HG02588 (cell line): ENCODE measurements around the gene KDF1.

ENCODE experiments used
- ATAC-seq: cut with Tn5 transposase; IDR thresholded peaks from one replicate; pipeline ENCODE4 v1.9.1; 2021; ENCODE audit warnings: mild to moderate bottlenecking, moderate library complexity; ENCODE audit not compliant: unreplicated experiment

Gene KDF1

GRCh38 chr1:26921540-26922430 lies 38.5 kb downstream of the KDF1 start, which contains the start of gene NUDC:
Gene NUDC (plus strand): TSS chr1:26921743. CDS start chr1:26921849, 106 bp downstream.
- peak; percentile 91 for ATAC-seq

- peak; percentile 12 for ATAC-seq
Measured at GRCh38 chr1:26921126-26921539, 39.1 kb downstream of the KDF1 start.

DNA sequence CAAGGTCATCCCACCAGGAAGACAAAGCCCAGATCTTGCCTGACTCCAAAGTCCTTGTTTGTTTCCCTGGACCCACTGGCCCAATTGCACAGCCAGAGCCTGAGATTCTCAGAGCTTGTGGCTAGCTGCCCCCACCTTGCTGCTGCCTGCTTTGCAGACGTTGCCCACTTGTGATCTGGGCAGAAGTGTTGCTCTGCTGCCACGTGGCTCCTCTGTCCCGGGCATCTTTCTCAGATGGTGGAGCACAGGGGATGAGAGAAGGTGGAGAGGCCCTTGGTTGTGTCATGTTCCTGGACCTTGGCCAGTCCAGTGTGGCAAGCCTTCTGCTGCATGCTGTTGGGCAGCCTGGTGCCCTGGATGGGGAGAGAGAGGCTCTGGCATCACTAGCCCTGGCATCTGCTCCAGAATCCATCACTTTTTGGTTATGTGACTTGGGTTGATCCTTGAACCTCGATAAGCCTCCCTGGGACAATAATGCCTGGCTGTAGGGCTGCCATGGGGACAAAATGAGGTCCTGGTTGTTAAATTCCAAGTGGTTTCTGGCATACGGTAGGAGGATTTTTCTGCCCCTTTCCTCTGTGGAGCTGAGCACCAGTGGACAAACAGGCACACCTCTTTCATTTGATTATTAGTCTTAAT lies 44.9 kb downstream of the KDF1 start:
- ATAC-seq: no peak

GRCh38 chr1:26913754-26914619 lies 46.3 kb downstream of the KDF1 start, which contains the start of gene NR0B2:
Gene NR0B2 (minus strand): TSS chr1:26913975. CDS start chr1:26913940, 35 bp downstream.
- ATAC-seq: no peak

- no peak for ATAC-seq
Measured at GRCh38 chr1:26913389-26913753, 46.9 kb downstream of the KDF1 start.

DNA sequence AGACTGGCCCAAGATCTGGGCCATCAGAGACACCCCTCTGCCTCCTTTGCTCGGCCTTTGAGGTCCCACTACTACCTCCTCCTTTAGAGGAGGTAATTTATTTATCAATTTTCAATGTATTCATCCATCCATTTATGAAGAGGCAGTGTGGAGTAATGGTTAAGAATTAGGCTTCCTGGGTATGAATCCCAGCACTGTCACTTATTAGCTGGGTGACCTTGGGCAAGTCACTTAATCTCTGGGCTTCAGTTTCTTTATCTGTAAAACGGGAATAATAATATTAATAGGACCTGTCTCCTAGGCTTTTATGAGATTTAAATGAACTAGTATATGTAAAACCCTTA lies 48.1 kb downstream of the KDF1 start:
- no peak for ATAC-seq

DNA sequence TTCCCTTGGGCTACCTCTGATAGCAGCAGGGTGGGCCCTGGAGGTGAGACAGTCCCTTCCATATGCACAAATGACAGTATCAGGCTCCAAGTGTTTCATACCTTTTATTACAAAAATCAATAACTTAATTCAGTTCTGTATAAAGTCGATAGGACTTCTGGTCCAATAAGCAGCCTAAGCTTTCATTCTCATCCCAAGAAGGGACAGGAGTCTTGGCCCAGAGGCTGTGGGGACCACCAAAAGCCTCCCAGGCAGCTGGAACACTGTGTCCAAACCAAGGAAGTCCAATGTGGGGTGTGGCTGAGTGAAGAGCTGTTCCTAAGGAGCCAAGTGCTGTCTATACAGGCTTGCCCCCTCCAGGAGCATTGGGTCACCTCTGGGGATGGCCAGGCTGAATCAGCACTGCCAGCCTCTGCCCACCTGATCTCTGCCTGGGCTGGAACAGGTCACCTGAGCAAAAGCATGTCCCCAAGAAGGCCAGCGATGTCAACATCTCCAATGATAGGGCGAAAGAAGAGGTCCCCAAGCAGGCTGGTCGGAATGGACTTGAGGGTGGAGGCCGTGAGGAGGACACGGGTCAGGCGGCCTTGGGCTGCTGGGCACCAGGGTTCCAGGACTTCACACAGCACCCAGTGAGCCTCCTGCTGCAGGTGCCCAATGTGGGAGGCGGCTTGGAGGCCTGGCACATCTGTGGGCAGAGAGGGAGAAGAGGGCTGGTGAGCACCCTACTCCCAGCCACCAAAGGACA lies 48.7 kb downstream of the KDF1 start:
- ATAC-seq: no peak

DNA sequence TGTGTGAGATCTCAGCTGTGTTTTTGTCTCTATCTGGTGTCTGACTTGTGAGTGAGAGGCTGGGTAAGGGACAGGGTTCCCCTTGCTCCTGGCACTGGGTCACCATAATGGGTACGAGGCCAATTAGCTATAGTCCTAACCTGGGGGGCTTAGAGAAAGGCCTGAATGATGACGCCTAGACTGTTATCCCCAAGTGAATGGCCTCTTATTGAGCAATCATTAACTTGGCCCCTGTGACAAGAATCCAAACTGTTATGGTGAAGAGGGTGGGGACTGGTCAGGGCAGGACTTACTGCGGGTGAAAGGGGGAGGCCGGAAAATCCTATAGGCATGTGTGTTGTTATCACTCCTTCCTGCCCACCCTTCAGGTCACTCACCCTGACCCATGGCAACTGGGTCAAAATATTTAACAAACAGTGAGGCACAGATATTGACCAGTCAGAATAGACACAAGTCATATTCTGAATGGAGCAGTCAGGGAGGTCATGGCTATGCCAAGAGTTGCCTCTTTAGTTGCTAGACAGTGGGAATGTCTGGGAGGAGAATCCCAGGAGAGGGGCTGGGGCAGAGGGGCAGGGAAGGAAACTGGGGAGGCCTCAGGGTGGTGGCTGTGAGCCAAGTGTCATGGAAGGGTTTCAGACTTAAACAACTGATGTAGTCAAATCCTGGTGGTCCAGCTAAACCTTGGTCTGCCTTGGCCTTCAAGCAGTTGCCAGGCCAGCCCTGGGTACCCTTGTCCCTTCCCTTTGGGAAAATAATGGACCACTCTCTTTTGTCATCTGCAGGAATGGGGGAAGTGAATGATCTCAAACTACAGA lies 49.7 kb downstream of the KDF1 start:
- ATAC-seq: no peak

- no peak for ATAC-seq
Measured at GRCh38 chr1:26909951-26910342, 50.3 kb downstream of the KDF1 start.

GRCh38 chr1:26907071-26907917 lies 53.0 kb downstream of the KDF1 start:
- no peak for ATAC-seq

DNA sequence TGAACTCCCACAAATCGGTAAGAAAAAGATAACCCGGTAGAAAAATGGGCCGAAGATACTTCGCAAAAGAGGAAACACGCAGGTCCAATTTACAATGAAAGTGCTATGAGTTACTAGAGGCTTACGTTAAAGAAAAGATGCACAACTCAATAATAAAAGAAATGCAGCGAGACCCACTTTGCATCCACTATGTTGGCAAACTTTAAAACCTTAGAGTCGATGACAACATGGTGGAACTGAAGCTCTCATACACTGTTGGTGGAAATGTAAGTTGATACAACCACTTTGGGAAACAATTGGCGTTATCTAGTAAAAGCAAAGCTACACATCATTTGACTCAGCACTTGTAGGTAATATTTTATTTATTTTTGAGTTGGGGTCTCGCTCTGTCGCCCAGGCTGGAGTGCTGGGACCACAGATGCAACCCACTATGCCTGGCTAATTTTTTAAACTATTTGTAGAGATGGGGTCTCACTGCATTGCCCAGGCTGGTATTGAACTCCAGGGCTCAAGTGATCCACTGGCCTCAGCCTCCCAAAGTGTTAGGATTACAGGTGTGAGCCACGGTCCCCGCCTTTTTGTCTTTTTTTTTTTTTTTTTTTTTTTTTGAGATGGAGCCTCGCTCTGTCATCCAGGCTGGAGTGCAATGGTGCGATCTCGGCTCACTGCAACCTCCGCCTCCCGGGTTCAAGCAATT lies 59.3 kb downstream of the KDF1 start:
- ATAC-seq: no peak

DNA sequence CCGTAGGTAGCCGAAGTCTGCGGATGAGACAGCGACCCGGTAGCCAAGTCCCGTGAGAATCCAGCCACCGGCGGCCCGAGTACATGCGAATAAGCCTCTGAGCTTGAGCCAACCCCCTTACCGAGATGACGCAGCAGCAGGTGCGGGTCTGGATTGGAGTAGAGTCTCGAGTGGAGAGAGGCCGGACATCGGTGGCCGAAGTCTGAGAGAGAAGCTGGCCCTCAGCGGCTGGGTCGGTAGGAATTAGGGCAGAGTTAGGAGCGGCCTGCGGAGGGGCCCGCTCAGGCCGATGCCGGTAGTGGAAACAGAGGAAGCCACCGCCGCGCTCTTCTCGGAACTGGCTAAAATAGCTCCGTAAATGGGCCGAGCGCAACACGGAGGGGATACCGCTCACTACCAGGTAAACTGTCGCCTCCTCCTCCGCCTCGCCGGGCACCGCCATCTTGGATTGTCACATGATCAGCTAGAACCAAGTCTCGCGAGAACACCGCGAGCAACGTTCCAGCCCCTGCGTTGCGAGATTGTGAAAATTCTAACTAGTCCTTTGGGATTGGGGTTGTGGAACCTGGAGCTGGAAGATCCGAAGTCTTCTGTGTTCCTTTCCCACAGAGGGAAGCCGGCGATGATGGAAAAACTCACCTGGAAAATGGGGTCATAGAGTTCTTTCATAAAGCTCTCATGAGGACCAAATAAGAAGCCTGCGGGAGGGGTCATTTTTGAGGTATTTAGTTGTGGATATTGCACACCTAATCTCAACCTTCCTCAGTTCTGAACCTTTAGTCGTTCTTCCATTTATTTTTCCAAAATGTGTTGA lies 60.1 kb downstream of the KDF1 start, which contains the start of gene GPATCH3:
Gene GPATCH3, minus strand, starts transcription at position 467 of the 814 bp plus-strand sequence. Its CDS starts 25 bp downstream, at position 442.
- peak; percentile 60 for ATAC-seq
